ENCODE measurements around the gene SMCO3. TPM values are rescaled to one million over a fixed set of nuclear protein-coding genes. Genes with fewer than 3 reads are reported as not detected.

SMCO3 gene
- total RNA-seq, 1 experiment from 2014 or later = not detected

DNA sequence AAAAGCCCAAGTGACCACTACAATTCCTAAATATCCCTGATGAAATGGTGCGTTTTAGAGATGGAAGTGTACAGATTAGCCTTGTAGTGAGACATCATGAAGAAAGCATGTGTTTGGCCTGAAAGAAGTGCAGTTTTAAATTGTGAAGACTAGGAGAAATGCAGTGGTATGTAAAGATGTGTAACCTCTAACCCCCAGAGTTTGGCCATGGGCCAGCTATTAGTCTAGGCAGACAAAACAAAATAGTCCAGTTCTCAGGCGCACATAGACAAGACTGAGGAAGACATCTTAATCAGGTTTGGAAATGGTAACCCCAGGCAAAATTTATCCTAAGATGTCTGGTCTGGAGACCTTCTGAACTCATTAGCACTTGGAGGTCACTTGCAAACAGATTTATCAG is 34.1 kb downstream of the SMCO3 start:
- no TSS peak for BruUV-seq (replicated peaks)
- intact Hi-C loops (cut with micrococcal nuclease) = loop anchor here (10.0 kb wide), 2 partner anchors 65 to 375 kb away; partner anchors contain the start of gene ART4
- TF ChIP-seq CTCF (IDR thresholded peaks at IDR 0.05; ENCODE audit: unreplicated experiment) = no peak

GRCh38 chr12:14777271-14777670 is 36.7 kb downstream of the SMCO3 start:
- CTCF ChIA-PET = interaction anchor here (0.7 to 2.8 kb wide), 7 partner anchors 15 to 71 kb away, joined by 3 to 9 read pairs (median 4); partner anchors contain the start of gene WBP11
- peaks cover 13% of the 10 kb centered on the region for H3K36me3 Mint-ChIP-seq (ENCODE audit: insufficient read depth, unreplicated experiment)
- H3K4me1 Mint-ChIP-seq (ENCODE audit: insufficient read depth, unreplicated experiment) = peaks cover 17% of the 10 kb centered on the region
- peak overlapping the region; percentile 97 for H3K4me3 Mint-ChIP-seq (ENCODE audit: unreplicated experiment)
- BruUV-seq (replicated peaks) = no TSS peak
- H3K27me3 Mint-ChIP-seq (ENCODE audit: insufficient read depth, unreplicated experiment) = no peaks in the 10 kb centered on the region
- DNase-seq (ENCODE audit: unreplicated experiment) = no peak
- POLR2A ChIA-PET = interaction anchor here (0.5 to 4.0 kb wide), 5 partner anchors 22 to 411 kb away, joined by 3 to 27 read pairs (median 3); partner anchors contain the start of genes C12orf60 and WBP11
- TF ChIP-seq CTCF (IDR thresholded peaks at IDR 0.05; ENCODE audit: unreplicated experiment) = no peak
- H3K27ac Mint-ChIP-seq (ENCODE audit: low read depth, unreplicated experiment) = peak overlapping the region; percentile 99
- intact Hi-C loops (cut with micrococcal nuclease) = loop anchor here (10.0 kb wide), 2 partner anchors 68 to 372 kb away; partner anchors contain the start of gene ART4
- H3K9me3 Mint-ChIP-seq (ENCODE audit: unreplicated experiment) = no peaks in the 10 kb centered on the region

More for the DNA sequence above, 34.1 kb downstream of the SMCO3 start:
- DNase-seq (ENCODE audit: unreplicated experiment) = no peak
- H3K36me3 Mint-ChIP-seq (ENCODE audit: insufficient read depth, unreplicated experiment) = peaks cover 13% of the 10 kb centered on the region
- no peaks in the 10 kb centered on the region for H3K27me3 Mint-ChIP-seq (ENCODE audit: insufficient read depth, unreplicated experiment)
- POLR2A ChIA-PET = interaction anchor here (4.0 to 4.2 kb wide), 2 partner anchors 9 to 23 kb away, joined by 21 to 27 read pairs; partner anchors contain the start of genes C12orf60 and WBP11
- no peak overlapping the region for H3K27ac Mint-ChIP-seq (ENCODE audit: low read depth, unreplicated experiment)
- H3K4me3 Mint-ChIP-seq (ENCODE audit: unreplicated experiment) = no peak overlapping the region
- peaks cover 17% of the 10 kb centered on the region for H3K4me1 Mint-ChIP-seq (ENCODE audit: insufficient read depth, unreplicated experiment)
- H3K9me3 Mint-ChIP-seq (ENCODE audit: unreplicated experiment) = no peaks in the 10 kb centered on the region
- CTCF ChIA-PET = interaction anchor here (0.7 to 2.8 kb wide), 2 partner anchors 31 to 1076 kb away, joined by 5 to 9 read pairs; no protein-coding TSS in a partner anchor

DNA sequence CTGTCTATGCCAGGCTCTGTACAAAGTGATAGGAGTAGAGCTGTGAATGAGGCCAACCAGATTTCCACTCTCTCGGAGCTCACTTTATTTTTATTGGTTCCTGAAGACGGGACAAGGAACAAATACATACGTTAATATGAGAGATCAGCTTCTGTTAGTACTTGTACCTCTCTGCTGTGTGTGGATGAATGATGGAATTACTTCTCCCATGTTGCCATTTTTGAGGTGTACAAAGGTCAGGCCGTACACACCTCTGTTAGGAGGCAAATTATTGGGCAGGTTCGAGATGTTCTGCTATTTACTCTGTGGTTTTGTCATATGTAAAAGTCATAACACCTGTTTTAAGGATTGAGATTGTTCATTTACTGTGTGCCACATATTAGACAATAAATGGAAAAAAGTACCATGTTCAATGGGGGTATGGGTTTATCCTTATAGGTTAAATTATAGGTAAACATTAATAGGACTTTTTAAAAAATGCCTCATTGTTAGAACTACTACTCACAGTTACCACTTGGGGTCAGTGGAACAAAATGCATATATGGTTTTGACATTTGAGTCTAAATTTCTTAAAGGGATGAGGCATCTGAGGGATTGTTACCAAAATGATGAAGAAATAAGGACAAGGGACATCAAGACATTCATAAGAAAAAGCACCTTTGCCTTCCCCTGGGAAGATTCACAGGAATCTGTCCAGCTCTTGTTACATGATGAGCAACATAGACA is 37.6 kb downstream of the SMCO3 start:
- no peak for TF ChIP-seq CTCF (IDR thresholded peaks at IDR 0.05; ENCODE audit: unreplicated experiment)
- no TSS peak for BruUV-seq (replicated peaks)
- peaks cover 13% of the 10 kb centered on the region for H3K36me3 Mint-ChIP-seq (ENCODE audit: insufficient read depth, unreplicated experiment)
- no peaks in the 10 kb centered on the region for H3K9me3 Mint-ChIP-seq (ENCODE audit: unreplicated experiment)
- no peaks in the 10 kb centered on the region for H3K27me3 Mint-ChIP-seq (ENCODE audit: insufficient read depth, unreplicated experiment)
- peak; percentile 26 for DNase-seq (ENCODE audit: unreplicated experiment)
- intact Hi-C loops (cut with micrococcal nuclease) = loop anchor here (10.0 kb wide), 2 partner anchors 68 to 372 kb away; partner anchors contain the start of gene ART4
- ChIA-PET CTCF (interaction anchor here (0.8 to 2.6 kb wide), 9 partner anchors 7 to 219 kb away, joined by 3 to 7 read pairs (median 4); no protein-coding TSS in a partner anchor), POLR2A (interaction anchor here (0.9 to 8.5 kb wide), 6 partner anchors 19 to 411 kb away, joined by 3 to 285 read pairs (median 4); partner anchors contain the start of genes ATF7IP, C12orf60 and WBP11)
- H3K4me1 Mint-ChIP-seq (ENCODE audit: insufficient read depth, unreplicated experiment) = peaks cover 17% of the 10 kb centered on the region
- peak overlapping the region; percentile 97 for H3K4me3 Mint-ChIP-seq (ENCODE audit: unreplicated experiment)
- peak overlapping the region; percentile 99 for H3K27ac Mint-ChIP-seq (ENCODE audit: low read depth, unreplicated experiment)

- peak; percentile 64 for DNase-seq (ENCODE audit: unreplicated experiment)
- peak overlapping the region; percentile 99 for H3K27ac Mint-ChIP-seq (ENCODE audit: low read depth, unreplicated experiment)
- H3K9me3 Mint-ChIP-seq (ENCODE audit: unreplicated experiment) = no peaks in the 10 kb centered on the region
- TF ChIP-seq CTCF (IDR thresholded peaks at IDR 0.05; ENCODE audit: unreplicated experiment) = no peak
- no TSS peak for BruUV-seq (replicated peaks)
- intact Hi-C loops (cut with micrococcal nuclease) = loop anchor here (10.0 kb wide), 2 partner anchors 69 to 371 kb away; partner anchors contain the start of gene ART4
- peaks cover 20% of the 10 kb centered on the region for H3K36me3 Mint-ChIP-seq (ENCODE audit: insufficient read depth, unreplicated experiment)
- peak overlapping the region; percentile 97 for H3K4me3 Mint-ChIP-seq (ENCODE audit: unreplicated experiment)
- H3K4me1 Mint-ChIP-seq (ENCODE audit: insufficient read depth, unreplicated experiment) = peaks cover 17% of the 10 kb centered on the region
- POLR2A ChIA-PET = interaction anchor here (0.6 to 8.5 kb wide), 14 partner anchors 9 to 1135 kb away, joined by 3 to 285 read pairs (median 4); partner anchors contain the start of genes ATF7IP, C12orf60, DERA and WBP11
- H3K27me3 Mint-ChIP-seq (ENCODE audit: insufficient read depth, unreplicated experiment) = no peaks in the 10 kb centered on the region
- CTCF ChIA-PET = interaction anchor here (0.8 to 2.6 kb wide), 5 partner anchors 8 to 220 kb away, joined by 3 to 7 read pairs (median 6); no protein-coding TSS in a partner anchor
Observed at GRCh38 chr12:14775636-14775980, 38.4 kb downstream of the SMCO3 start.

Measured in MCF 10A (cell line).